Aortic smooth muscle cell (primary cell): ENCODE data around the gene HTR3B. TPM values are rescaled to one million over a fixed set of nuclear protein-coding genes. Genes with fewer than 3 reads are reported as not detected.

ENCODE experiments used
- total RNA-seq: library from RNA; depleted of rRNA; stranded (reverse); fragments of >200 nt; gene quantifications from 2 replicates; pipeline ENCODE4 v1.2.3, GENCODE V29; 2014

Gene HTR3B
- total RNA-seq: not detected in 2 replicates

GRCh38 chr11:113904379-113905101 is at the start of gene HTR3B:
HTR3B (plus strand) TSS chr11:113904796; CDS start chr11:113904934, 138 bp downstream.

GRCh38 chr11:113875234-113876073 is 29.1 kb upstream of the HTR3B start, which contains the start of gene USP28:
USP28 (minus strand) TSS chr11:113875572; CDS start chr11:113875501, 71 bp downstream.

GRCh38 chr11:113974741-113975470 is 70.3 kb downstream of the HTR3B start, which contains the start of gene HTR3A:
HTR3A (plus strand) TSS chr11:113975108; CDS start chr11:113975326, 218 bp downstream.

Other genes starting within 250 kb of the HTR3B start
- gene TMPRSS5, start 198.5 kb upstream of the HTR3B start, total RNA-seq: under 0.01 and 0.31 TPM in 2 replicates
- 19.5 and 20.3 TPM in 2 replicates for gene ZW10, start 131.1 kb upstream of the HTR3B start, total RNA-seq
- gene CLDN25, start 125.0 kb upstream of the HTR3B start, total RNA-seq: not detected in 2 replicates
- gene USP28, start 29.2 kb upstream of the HTR3B start, total RNA-seq: 19.8 and 22.1 TPM in 2 replicates
- not detected in 2 replicates for gene HTR3A, start 70.3 kb downstream of the HTR3B start, total RNA-seq
- gene ZBTB16, start 154.9 kb downstream of the HTR3B start, total RNA-seq: 0.12 and 0.13 TPM in 2 replicates